ENCODE results near the gene S100A8.

The S100A8 gene

GRCh38 chr1:153360592-153361479, 30.0 kb downstream of the S100A8 start:
- no peak for TF ChIP-seq MAX (IDR thresholded peaks at IDR 0.05; ENCODE audit: low read depth, low read length)
- TF ChIP-seq CTCF (IDR thresholded peaks at IDR 0.05; ENCODE audit: low read depth, low read length), result no peak
- TF ChIP-seq MYC (IDR thresholded peaks at IDR 0.05; ENCODE audit: low read depth, low read length), result no peak
- TF ChIP-seq POLR2A (IDR thresholded peaks at IDR 0.05; ENCODE audit: extremely low read depth, insufficient read length), result no peak
- no peak for DNase-seq (ENCODE audit: low read depth)
- H3K4me3 ChIP-seq (ENCODE audit: low read depth, low read length), result no peak overlapping the region

- DNase-seq (ENCODE audit: low read depth), result no peak
- TF ChIP-seq CTCF (IDR thresholded peaks at IDR 0.05; ENCODE audit: low read depth, low read length) (no peak), POLR2A (IDR thresholded peaks at IDR 0.05; ENCODE audit: extremely low read depth, insufficient read length) (no peak), MYC (IDR thresholded peaks at IDR 0.05; ENCODE audit: low read depth, low read length) (no peak), MAX (IDR thresholded peaks at IDR 0.05; ENCODE audit: low read depth, low read length) (no peak)
- no peak overlapping the region for H3K4me3 ChIP-seq (ENCODE audit: low read depth, low read length)
These were observed 30.7 kb downstream of the S100A8 start for GRCh38 chr1:153360190-153360589.

- TF ChIP-seq CTCF (IDR thresholded peaks at IDR 0.05; ENCODE audit: low read depth, low read length) (no peak), MYC (IDR thresholded peaks at IDR 0.05; ENCODE audit: low read depth, low read length) (no peak), MAX (IDR thresholded peaks at IDR 0.05; ENCODE audit: low read depth, low read length) (no peak), POLR2A (IDR thresholded peaks at IDR 0.05; ENCODE audit: extremely low read depth, insufficient read length) (no peak)
- H3K4me3 ChIP-seq (ENCODE audit: low read depth, low read length), result no peak overlapping the region
- no peak for DNase-seq (ENCODE audit: low read depth)
These were observed 31.6 kb downstream of the S100A8 start for GRCh38 chr1:153359241-153359640.

GRCh38 chr1:153358691-153358975, 32.2 kb downstream of the S100A8 start:
- no peak for TF ChIP-seq CTCF (IDR thresholded peaks at IDR 0.05; ENCODE audit: low read depth, low read length)
- no peak for TF ChIP-seq MYC (IDR thresholded peaks at IDR 0.05; ENCODE audit: low read depth, low read length)
- DNase-seq (ENCODE audit: low read depth), result no peak

GRCh38 chr1:153357853-153358690, 32.8 kb downstream of the S100A8 start, which contains the start of gene S100A9:
Gene S100A9, plus strand, starts transcription at chr1:153357854. Its CDS starts 430 bp downstream, at chr1:153358284.
- no peak within 1 kb of the TSS for H3K4me3 ChIP-seq (ENCODE audit: low read depth, low read length)
- peak; percentile 56 for DNase-seq (ENCODE audit: low read depth)
- no peak for TF ChIP-seq MYC (IDR thresholded peaks at IDR 0.05; ENCODE audit: low read depth, low read length)
- no peak for TF ChIP-seq CTCF (IDR thresholded peaks at IDR 0.05; ENCODE audit: low read depth, low read length)
- TF ChIP-seq MAX (IDR thresholded peaks at IDR 0.05; ENCODE audit: low read depth, low read length), result no peak
- no peak for TF ChIP-seq POLR2A (IDR thresholded peaks at IDR 0.05; ENCODE audit: extremely low read depth, insufficient read length)

More at GRCh38 chr1:153358691-153358975, 32.2 kb downstream of the S100A8 start:
- no peak overlapping the region for H3K4me3 ChIP-seq (ENCODE audit: low read depth, low read length)

Data from NB4 (cell line).